ENCODE results near the gene GALNT10. TPM values are rescaled to one million over a fixed set of nuclear protein-coding genes. Genes with fewer than 3 reads are reported as not detected.

GALNT10 gene
- total and polyA plus RNA-seq, 2 of the 8 experiments (the other 6 are each of a cell fraction or from before 2014, with no cell fraction given): 4.6 to 15.5 TPM

DNA sequence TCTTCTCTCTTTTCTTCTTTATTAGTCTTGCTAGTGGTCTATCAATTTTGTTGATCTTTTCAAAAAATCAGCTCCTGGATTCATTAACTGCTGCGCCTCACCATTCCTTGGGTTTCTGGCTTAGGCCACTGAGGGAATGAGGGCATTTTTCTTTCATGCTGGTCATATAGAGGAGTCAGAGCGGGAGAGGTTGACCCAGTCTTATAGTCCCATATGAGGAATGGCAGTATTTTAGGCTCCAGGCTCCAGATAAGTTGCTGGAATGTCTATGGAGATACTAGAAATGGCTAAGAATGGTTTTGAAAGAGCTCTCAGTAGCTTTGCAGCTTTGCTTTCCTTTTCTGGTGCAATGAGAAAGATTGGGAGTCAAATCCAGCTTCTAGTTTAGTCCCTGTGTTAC lies 58.2 kb downstream of the GALNT10 start:
- no peak overlapping the region for H3K18ac ChIP-seq (ENCODE audit: extremely low read depth, low read length)
- no peak overlapping the region for H3K9ac ChIP-seq (replicated peaks in 1 of 4; ENCODE audit: extremely low read depth in 1 of 4, low read depth in 3 of 4, low read length in 3 of 4)
- H3K36me3 ChIP-seq (ENCODE audit: control insufficient read depth in 2 of 4, insufficient read depth in 4 of 4, low read length in 3 of 4): no peaks in the 10 kb centered on the region
- no peak overlapping the region for H3K14ac ChIP-seq (ENCODE audit: insufficient read length)
- no peaks in the 10 kb centered on the region for H3K4me1 ChIP-seq (replicated peaks in 1 of 4; ENCODE audit: control insufficient read depth in 3 of 4, insufficient read depth in 4 of 4, low read length in 3 of 4)
- no peak overlapping the region for H2BK15ac ChIP-seq (ENCODE audit: low read length)
- no peak overlapping the region for H2AFZ ChIP-seq (ENCODE audit: low read length)
- no peaks in the 10 kb centered on the region for H3K9me3 ChIP-seq (ENCODE audit: insufficient read depth in 2 of 2, low read depth in 1 of 2, low read length in 1 of 2)
- H4K8ac ChIP-seq (ENCODE audit: extremely low read depth, insufficient read depth, low read length): no peak overlapping the region
- H3K27ac ChIP-seq (ENCODE audit: low read depth, low read length): no peak overlapping the region
- no peak overlapping the region for H2BK20ac ChIP-seq (ENCODE audit: low read length)
- DNase-seq (ENCODE audit: low read depth in 1 of 2, low spot score in 2 of 2): no peak
- ChIA-PET POLR2A (ENCODE audit: partially characterized antibody) (no interaction called here), CTCF (ENCODE audit: partially characterized antibody) (interaction anchor here (0.7 to 1.2 kb wide), 2 partner anchors 13 to 60 kb away, joined by 3 read pairs; no protein-coding TSS in a partner anchor)
- no peak overlapping the region for H2AK5ac ChIP-seq (ENCODE audit: low read depth, low read length)
- H3K4me3 ChIP-seq (ENCODE audit: extremely low read depth in 1 of 4, insufficient read depth in 2 of 4, low read depth in 3 of 4, low read length in 4 of 4): no peak overlapping the region
- no peak for FAIRE-seq
- no peak overlapping the region for H3K56ac ChIP-seq (replicated peaks; ENCODE audit: insufficient read length, low read depth, low read length)
- no peak overlapping the region for H2BK12ac ChIP-seq (ENCODE audit: low read depth, low read length)
- H2BK120ac ChIP-seq (replicated peaks; ENCODE audit: low read depth, low read length): no peak overlapping the region
- no peaks in the 10 kb centered on the region for H3K79me1 ChIP-seq (ENCODE audit: low read depth, low read length)
- H4K5ac ChIP-seq (ENCODE audit: insufficient read length, low read depth, low read length): no peak overlapping the region
- no peaks in the 10 kb centered on the region for H4K20me1 ChIP-seq (replicated peaks in 1 of 2; ENCODE audit: control insufficient read depth in 1 of 2, insufficient read depth in 2 of 2, low read length in 2 of 2)
- H3K27me3 ChIP-seq (replicated peaks in 1 of 4; ENCODE audit: control insufficient read depth in 3 of 4, extremely low read depth in 1 of 4, insufficient read depth in 3 of 4, low read length in 3 of 4): no peaks in the 10 kb centered on the region
- no peak overlapping the region for H3K4ac ChIP-seq (replicated peaks; ENCODE audit: insufficient read length, low read depth, low read length)
- H3K79me2 ChIP-seq (ENCODE audit: control insufficient read depth in 1 of 2, insufficient read depth in 2 of 2, low read length in 2 of 2): no peaks in the 10 kb centered on the region
- no peak overlapping the region for H3K4me2 ChIP-seq (ENCODE audit: insufficient read depth in 1 of 2, low read depth in 2 of 2, low read length in 2 of 2)
- H3K23ac ChIP-seq (ENCODE audit: insufficient read length): no peak overlapping the region
- no peak overlapping the region for H2BK5ac ChIP-seq (ENCODE audit: low read depth, low read length)
- no peak overlapping the region for H4K91ac ChIP-seq (replicated peaks; ENCODE audit: insufficient read length, low read length)
- no peaks in the 10 kb centered on the region for H3K23me2 ChIP-seq (ENCODE audit: low read depth, low read length)
- 91% methylated on average over 2 of the region's 2 CpGs; no CpG with 5 or more reads in 1 of the 2 experiments for WGBS, 2 experiments (ENCODE audit: extremely low coverage in 1 of 2, insufficient coverage in 1 of 2, insufficient read length in 1 of 2, insufficient replicate concordance in 2 of 2, low coverage in 1 of 2, low lambda C conversion rate in 2 of 2, missing lambda C conversion rate in 1 of 2)
- TF ChIP-seq, protein P1, sequence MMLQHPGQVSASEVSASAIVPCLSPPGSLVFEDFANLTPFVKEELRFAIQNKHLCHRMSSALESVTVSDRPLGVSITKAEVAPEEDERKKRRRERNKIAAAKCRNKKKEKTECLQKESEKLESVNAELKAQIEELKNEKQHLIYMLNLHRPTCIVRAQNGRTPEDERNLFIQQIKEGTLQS (IDR thresholded peaks at IDR 0.05; ENCODE audit: insufficient read depth, low read depth, low read length): no peak
- no peak for TF ChIP-seq PHF8 (conservative IDR thresholded peaks at IDR 0.05; ENCODE audit: low read depth, low read length)
